GM12891 (cell line): ENCODE data around the gene GON7.
"Not testable (repeated sequence)": the region's sequence is repeated elsewhere in the genome, so short reads cannot be mapped to it uniquely, and the experiment has no call there.

ENCODE experiments used
- DNase-seq: peaks from one replicate; pipeline ENCODE4 v3.0.0; 2011; ENCODE audit warnings: low spot score; ENCODE audit not compliant: insufficient read length
- FAIRE-seq: peaks from 2 replicates; lab custom pipeline; 2011; peaks lifted over from hg19 to GRCh38; lab: Jason Lieb, UNC
- PAX5 ChIP-seq: IDR thresholded peaks from 2 replicates; pipeline ENCODE4 v1.6.1; 2011; ENCODE audit warnings: low read length, moderate library complexity, mild to moderate bottlenecking; ENCODE audit not compliant: insufficient read depth, severe bottlenecking
- POLR2A ChIP-seq: IDR thresholded peaks from 2 replicates; pipeline ENCODE4 v1.6.1; 2011; ENCODE audit warnings: low read depth, low read length, control low read depth
- POLR2AphosphoS5 ChIP-seq: IDR thresholded peaks from 2 replicates; pipeline ENCODE4 v1.6.1; 2011; ENCODE audit warnings: low read depth, low read length, control low read depth
- POU2F2 ChIP-seq: IDR thresholded peaks from 2 replicates; pipeline ENCODE4 v1.6.1; 2011; ENCODE audit warnings: low read depth, mild to moderate bottlenecking, control low read depth, low read length, moderate library complexity
- SPI1 ChIP-seq: IDR thresholded peaks from 2 replicates; pipeline ENCODE4 v1.6.1; 2011; ENCODE audit warnings: low read depth, low read length, control low read depth
- TAF1 ChIP-seq: IDR thresholded peaks from 2 replicates; pipeline ENCODE4 v1.6.1; 2011; ENCODE audit warnings: low read depth, low read length, control low read depth

GON7 gene

GRCh38 chr14:93175492-93175891 is 31.4 kb downstream of the GON7 start:
- FAIRE-seq (no peak), DNase-seq (no peak)
- TF ChIP-seq POLR2AphosphoS5 (no peak), SPI1 (no peak), POU2F2 (no peak), POLR2A (no peak), TAF1 (no peak), PAX5 (no peak)

DNA sequence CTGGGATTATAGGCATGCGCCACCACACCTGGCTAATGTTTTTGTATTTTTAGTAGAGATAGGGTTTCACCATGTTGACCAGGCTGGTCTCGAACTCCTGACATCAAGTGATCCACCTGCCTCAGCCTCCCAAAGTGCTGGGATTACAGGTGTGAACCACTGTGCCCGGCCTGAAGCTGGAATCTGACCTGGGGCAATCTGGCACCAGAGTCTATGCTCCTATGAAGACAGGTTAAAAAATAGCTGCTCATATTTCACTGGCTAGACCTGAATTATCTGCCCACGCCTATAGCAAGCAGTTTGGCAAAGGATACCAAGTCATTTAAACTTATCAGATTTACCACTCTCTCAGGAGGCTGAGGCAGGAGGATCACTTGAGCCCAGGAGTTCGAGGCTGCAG is 32.1 kb downstream of the GON7 start:
- not testable (repeated sequence) for FAIRE-seq, DNase-seq

DNA sequence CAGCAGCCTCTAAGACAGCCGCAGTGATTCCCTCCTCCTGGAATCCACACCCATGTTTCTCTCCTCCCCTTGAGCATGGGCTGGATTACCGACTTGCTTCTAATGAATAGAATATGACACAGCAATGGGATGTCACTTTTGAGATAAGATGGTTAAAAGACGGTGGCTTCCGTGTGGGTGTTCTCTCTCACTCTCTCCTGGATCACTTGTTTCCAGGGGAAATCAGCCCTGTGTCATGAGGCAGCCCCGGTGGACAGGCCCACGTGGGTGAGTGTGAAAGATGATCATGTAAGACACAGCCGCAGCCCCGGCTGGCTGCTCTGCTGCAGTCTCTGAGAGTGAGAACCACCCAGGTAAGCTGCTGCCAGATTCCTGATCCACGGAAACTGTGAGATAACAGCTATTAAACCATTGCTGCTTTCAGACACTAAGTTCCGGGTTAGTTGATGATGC is 32.9 kb downstream of the GON7 start:
- DNase-seq (no peak), FAIRE-seq (no peak)
- TF ChIP-seq TAF1 (no peak), POLR2A (no peak), POU2F2 (no peak), SPI1 (no peak), POLR2AphosphoS5 (no peak), PAX5 (no peak)

DNA sequence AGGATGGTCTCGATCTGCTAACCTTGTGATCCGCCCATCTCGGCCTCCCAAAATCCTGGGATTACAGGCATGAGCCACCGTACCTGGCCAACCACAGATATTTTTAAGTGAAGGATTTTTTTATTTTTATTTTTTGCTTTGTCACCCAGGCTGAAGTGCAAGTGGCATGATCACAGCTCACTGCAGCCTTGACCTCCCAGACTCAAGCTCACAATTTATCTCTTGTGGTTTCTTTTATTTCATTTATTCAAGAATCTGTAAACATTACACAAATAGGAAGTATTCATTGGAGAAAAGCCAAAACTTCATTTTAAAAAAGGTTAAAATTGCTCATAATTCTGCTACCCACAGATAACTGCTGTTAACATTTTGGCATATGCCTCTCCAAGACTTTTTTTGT is 35.5 kb downstream of the GON7 start:
- FAIRE-seq (no peak), DNase-seq (no peak)
- TF ChIP-seq POLR2A: no peak
- no peak for TF ChIP-seq SPI1
- TF ChIP-seq POU2F2: no peak
- TF ChIP-seq POLR2AphosphoS5: no peak
- no peak for TF ChIP-seq PAX5
- TF ChIP-seq TAF1: no peak

DNA sequence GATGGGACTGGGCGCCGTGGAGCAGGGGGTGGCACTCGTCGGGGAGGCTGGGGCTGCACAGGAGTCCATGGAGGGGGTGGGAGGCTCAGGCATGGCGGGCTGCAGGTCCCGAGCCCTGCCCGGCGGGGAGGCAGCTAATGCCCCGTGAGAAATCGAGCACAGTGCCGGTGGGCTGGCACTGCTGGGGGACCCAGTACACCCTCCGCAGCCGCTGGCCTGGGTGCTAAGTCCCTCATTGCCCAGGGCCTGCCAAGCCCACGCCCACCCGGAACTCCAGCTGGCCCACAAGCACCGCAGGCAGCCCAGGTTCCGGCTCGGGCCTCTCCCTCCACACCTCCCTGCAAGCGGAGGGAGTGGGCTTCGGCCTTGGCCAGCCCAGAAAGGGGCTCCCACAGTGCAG is 36.7 kb downstream of the GON7 start:
- FAIRE-seq, DNase-seq: not testable (repeated sequence)

- not testable (repeated sequence) for DNase-seq, FAIRE-seq
Observed at GRCh38 chr14:93169619-93170018, 37.2 kb downstream of the GON7 start.

GRCh38 chr14:93168610-93169009 is 38.3 kb downstream of the GON7 start:
- FAIRE-seq, DNase-seq: not testable (repeated sequence)

DNA sequence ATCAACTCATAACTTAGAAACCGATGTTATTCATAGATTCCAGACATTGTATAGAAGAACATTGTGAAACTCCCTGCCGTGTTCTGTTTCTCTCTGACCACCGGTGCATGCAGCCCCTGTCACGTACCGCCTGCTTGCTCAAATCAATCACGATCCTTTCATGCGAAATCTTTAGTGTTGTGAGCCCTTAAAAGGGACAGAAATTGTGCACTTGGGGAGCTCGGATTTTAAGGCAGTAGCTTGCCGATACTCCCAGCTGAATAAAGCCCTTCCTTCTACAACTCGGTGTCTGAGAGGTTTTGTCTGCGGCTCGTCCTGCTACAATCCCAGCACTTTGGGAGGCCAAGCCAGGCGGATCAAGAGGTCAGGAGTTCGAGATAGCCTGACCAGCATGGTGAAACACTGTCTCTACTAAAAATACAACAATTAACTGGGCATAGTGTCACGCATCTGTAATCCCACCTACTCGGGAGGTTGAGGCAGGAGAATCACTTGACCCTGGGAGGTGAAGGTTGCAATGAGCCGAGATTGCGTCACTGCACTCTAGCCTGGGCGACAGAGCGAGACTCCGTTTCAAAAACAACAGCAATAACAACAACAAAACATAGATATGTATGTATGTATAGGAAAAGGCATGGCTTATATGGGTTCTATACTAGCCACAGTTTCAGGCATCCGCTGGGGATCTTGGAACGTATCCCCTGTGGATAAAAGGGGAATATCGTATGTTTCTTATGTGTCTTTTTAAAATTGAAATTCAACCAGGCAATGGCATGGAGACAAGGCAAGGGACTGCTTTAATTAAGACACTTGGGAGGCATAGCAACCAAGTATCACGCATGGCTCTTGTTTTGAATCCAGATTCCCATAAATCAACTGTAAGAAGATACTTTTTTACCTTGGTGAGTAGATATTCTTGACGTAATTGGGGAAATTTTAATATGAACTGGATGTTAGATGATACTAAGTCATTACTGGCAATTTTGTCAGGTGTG is 41.3 kb downstream of the GON7 start:
- FAIRE-seq, DNase-seq: not testable (repeated sequence)

DNA sequence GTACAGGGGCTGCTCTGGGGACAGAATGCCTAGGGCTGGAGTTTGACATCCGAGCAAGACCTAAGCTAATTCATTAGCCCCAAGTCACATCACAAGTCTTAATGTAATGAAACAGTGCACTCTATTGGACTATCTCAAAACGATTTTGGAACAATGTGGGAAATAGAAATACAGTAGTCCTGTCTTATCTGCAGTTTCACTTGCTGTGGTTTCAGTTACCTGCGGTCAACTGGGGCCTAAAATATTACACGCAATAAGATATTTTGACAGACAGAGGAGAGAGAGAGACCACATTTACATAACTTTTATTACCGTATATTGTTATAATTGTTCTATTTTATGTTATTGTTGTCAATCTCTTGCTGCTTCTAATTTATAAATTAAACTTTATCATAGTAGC is 43.3 kb downstream of the GON7 start:
- TF ChIP-seq PAX5 (no peak), SPI1 (no peak), TAF1 (no peak), POLR2A (no peak), POU2F2 (no peak), POLR2AphosphoS5 (no peak)
- FAIRE-seq (no peak), DNase-seq (no peak)

- TF ChIP-seq TAF1 (no peak), POU2F2 (no peak), PAX5 (no peak), SPI1 (no peak), POLR2A (no peak)
- FAIRE-seq: no peak
- DNase-seq: no peak
Observed at GRCh38 chr14:93161411-93161940, 45.4 kb downstream of the GON7 start.

DNA sequence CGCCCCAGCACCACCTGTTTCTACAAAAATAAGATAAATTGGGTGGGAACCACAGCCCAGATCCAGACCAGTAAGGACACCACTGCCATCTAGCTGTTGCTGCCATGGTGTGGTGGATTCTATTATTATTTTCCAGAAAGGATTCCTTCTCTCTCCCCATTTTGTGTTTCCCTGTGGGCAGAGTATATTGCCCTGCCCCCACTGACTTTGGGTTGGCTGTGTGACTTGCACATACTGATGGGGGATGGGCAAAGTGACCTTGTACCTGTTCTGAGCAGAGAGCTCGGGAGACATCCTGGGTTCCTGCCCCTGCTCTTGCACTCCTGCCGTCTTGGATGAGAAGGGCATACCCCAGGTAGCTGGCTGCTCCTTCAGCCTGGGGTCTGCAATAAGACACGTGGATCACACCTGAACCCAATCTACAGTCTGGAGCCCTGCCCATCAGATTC is 46.5 kb downstream of the GON7 start:
- TF ChIP-seq POLR2A (no peak), TAF1 (no peak), POLR2AphosphoS5 (no peak), SPI1 (no peak), POU2F2 (no peak), PAX5 (no peak)
- FAIRE-seq (peak; percentile 5), DNase-seq (no peak)

DNA sequence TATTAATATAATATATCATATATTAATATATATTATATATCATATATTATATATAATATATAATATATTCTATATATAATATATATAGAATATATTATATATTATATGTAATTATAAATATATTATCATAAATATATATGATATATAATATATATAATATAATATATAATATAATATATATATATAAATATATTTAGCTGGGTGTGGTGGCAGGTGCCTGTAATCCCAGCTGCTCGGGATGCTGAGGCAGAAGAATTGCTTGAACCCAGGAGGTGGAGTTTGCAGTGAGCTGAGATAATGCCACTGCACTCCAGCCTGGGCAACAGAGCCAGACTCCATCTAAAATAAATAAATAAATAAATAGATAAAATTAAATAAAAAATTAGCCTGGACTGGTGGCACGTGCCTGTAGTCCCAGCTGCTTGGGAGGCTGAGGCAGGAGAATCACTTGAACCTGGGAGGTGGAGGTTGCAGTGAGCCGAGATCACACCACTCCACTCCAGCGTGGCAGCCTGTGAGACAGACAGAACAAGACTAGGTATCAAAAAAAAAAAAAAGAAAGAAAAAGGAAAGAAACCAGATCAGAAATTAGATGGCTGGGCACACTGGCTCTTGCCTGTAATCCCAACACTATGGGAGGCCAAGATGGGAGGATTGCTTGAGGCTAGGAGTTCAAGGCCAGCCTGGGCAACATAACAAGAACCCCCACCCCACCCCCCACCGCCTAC is 47.1 kb downstream of the GON7 start:
- not testable (repeated sequence) for FAIRE-seq, DNase-seq

GRCh38 chr14:93158349-93158748 is 48.5 kb downstream of the GON7 start:
- not testable (repeated sequence) for FAIRE-seq, DNase-seq
